Cerebellar cortex (tissue), 1 donor: ENCODE measurements around the gene B4GALT5.
"Not testable (repeated sequence)": the region's sequence is repeated elsewhere in the genome, so short reads cannot be mapped to it uniquely, and the experiment has no call there.

Source experiments
- DNase-seq: peaks from one replicate; pipeline ENCODE4 v3.0.0-alpha.2; 2015; ENCODE audit warnings: low spot score

Gene B4GALT5

DNA sequence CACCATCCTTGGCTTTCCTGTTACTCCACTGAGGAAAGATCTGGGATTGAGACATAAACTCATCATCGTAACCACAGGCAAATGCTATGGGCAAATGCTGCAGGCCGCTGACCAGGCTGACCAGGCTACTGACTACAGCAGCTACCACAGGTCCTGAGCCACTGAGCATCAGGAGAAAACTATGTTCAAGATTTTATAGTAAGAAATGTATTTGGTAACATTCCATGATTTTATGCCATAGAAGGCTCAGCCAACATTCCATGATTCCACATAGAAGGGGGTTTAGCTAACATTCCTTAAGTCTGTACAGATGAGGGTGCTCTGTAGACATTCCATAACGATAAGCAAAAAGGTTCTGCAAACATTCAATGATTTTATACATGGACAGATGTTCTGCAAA, 16.1 kb upstream of the B4GALT5 start:
- no peak for DNase-seq

DNA sequence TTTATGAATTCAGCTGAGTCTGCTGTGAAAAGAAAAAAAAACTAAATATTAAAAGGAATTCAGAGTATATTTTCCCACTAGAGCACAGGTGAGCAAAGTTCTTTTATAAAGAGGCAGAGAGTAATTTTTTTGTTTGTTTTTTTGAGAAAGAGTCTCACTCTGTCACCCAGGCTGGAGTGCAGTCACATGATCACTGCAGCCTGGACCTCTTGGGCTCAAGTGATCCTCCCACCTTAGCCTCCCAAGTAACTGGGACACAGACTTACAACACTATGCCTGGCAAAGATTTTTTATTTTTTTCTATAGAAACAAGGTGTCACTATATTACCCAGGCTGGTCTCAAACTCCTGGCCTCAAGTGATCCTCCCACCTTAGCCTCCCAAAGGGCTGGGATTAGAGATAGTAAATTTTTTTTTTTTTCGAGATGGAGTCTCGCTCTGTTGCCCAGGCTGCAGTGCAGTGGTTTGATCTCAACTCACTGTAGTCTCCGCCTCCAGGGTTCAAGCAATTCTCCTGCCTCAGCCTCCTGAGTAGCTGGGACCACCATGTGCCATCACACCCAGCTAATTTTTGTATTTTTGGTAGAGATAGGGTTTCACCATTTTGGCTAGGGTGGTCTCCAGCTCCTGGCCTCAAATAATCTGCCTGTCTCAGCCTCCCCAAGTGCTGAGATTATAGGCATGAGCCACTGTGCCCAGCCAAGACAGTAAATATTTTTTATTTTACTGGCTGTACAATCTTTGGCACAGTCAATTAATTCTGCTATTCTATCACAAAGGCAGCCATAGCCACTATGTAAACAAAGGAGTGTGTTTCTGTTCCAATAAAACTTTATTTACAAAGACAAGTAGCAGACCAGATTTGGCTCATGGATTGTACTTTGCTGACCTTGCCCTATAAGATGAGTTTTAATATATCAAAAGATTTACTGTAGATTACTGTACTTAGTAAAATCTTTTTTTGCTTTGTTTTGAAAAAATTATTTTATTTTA, 14.5 kb upstream of the B4GALT5 start:
- DNase-seq, result no peak

DNA sequence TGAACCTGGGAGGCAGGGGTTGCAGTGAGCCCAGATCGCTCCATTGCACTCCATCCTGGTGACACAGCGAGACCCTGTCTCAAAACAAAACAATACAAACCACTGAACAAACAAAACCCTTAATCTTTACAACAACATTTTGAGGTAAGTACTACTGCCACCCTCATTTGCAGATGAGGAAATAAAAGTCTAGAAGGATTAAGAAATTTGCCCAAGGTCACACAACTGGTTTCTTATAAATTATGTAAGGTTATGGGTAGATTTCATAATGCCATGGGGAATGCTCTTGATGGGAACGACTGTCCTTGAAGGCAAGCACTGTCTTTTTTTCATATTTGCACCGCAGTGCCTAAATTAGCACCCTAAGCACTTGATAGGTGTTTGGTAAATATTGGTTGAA, 13.8 kb upstream of the B4GALT5 start:
- DNase-seq, result no peak

DNA sequence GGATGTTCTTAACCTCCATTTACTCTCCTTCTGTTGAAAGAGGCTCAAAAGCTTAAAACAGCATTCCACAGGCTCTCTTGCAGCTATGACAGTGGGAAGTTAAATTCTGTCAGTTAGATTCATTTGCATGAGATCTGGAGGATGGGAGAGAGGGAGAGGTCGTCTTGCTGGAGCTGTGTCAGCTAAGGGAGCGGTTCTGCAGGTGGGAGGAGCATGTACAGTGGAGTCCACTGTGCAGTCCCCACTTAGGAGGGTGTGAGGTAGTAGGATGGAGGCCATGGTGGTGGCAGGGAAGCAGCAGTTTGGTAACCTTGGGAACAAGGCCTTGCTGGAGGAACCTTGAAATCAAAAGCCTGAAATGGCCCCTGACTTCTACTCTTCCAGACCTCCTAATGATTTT, 12.0 kb upstream of the B4GALT5 start:
- DNase-seq, result no peak

DNA sequence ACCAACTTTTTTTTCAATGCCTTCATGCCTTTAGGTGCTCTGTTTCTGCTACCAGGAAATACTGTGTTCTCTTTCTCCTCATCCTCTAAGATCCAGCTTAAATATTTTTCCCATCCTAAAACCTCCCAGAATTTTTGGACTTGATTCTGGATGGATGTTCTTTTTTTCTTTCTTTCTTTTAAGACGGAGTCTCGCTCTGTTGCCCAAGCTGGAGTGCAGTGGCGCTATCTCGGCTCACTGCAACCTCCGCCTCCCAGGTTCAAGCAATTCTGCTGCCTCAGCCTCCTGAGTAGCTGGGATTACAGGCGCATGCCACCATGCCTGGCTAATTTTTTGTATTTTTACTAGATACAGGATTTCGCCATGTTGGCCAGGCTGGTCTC, 11.5 kb upstream of the B4GALT5 start:
- not testable (repeated sequence) for DNase-seq

DNA sequence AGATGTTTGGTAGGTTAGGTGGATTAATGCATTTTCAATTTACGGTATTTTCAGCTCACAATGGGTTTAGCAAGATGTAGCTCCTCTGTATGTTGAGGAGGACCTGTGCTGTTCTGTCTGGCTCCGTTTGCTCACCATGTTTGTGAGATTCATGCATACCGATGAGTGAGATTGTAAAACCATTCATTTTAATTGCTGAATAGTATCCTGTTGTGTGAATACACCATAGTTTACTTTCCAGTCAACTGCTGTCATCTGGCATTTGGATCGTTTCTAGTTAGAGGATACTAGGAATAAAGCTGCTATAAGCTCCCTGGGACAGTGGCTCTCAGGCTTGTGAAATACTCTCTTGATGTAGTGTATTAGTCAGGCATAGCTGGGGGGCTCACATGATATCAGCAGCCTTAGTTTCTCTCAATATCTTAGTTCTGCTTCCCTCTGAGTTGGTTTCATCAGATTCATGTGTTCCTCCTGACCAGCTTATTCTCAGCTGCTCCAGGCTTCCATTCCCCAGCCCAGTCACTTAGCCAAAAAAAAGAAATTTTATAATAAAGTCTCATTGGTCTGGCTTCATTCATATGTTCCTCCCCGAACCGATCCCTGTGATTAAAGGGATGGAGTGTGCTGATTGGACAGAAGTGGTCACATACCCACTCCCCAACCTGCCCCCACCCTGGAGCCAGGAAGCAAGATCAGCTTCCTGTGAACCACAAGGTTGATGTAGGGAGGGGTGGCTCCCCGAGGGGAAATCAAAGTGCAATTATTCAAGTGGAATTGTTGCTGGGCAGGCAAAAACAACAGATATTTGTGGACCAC, 10.9 kb upstream of the B4GALT5 start:
- DNase-seq, result no peak

DNA sequence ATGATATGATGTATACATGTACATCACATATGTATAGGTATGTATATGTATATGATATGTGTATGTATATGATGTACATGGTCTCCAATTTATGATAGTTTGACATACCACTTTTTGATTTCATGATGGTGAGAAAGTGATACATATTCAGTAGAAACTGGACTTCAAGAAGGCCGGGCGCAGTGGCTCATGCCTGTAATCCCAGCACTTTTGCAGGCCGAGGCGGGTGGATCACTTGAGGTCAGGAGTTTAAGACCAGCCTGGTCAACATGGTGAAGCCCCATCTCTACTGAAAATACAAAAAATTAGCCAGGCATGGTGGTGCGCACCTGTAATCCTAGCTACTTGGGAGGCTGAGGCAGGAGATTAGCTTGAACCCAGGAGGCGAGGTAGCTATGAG, 10.1 kb upstream of the B4GALT5 start:
- DNase-seq, result not testable (repeated sequence)

DNA sequence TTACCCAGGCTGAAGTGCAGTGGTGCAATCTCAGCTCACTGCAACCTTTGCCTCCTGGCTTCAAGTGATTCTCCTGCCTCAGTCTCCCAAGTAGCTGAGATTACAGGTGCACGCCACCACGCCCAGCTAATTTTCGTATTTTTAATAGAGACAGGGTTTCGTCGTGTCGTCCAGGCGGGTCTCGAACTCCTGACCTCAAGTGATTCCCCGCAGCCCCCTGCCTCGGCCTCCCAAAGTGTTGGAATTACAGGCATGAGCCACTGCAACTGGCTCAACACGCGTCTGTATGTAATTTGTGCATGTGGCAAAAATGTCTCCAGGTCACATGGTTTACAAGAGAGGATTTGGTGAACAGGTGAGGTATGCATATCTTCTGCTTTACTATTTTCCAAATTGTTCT, 7.6 kb upstream of the B4GALT5 start:
- DNase-seq, result not testable (repeated sequence)

DNA sequence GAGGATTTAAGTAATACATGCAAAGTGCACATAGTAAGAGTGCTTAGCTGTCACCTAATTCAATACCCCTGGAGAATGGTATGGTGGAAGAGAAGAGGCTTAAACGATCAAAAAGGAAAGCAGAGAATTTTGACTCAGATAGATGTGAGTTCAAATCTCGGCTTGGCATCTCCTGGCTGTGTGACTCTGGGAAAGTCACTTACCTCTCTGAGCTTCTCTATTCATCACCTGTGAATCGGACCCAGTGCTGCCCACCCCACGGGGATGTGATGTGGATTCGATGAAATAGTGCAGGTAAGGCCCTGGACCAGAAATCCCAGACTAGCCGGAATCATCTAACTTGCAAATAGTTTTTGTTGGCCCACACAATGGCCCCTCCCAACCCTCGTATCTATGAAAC, 1.8 kb upstream of the B4GALT5 start:
- no peak for DNase-seq

DNA sequence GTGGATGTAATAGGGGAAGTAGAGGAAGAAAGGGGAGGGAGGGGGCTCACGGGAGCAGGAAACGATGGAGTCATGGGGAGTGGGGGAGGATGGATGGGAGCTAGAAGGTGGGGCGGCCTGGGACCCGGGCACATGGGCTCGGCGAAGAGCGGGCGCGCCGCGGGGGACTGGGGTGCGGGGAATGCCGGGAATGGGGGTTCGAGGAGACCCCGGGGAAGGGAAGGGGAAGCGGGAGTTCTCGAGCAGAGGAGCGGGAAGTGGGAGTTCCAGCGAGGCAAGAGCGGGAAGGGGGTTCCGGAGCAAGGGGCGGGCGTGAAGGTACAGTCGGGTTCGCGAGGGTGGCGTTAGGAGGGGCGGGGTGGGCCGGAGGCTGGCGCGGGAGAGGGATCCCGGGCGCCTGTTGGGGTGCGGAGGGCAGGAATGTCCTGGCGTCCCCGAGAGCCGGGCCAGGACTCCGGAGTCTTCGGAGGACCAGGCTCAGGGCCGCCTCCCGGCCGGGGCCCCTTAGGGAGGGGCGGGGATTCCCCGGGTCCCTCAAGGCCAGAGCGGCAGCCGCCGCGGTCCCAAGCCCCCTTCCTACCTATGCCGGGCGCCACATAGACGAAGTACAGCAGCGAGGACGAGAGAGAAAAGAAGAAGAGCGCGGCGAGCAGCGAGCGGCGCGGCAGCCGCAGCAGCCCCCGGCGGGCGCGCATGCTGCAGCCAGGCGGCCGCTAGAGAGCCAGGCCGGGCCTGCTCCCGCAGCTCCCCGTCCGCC, 504 bp downstream of the B4GALT5 start:
- DNase-seq, result peak; percentile 30

DNA sequence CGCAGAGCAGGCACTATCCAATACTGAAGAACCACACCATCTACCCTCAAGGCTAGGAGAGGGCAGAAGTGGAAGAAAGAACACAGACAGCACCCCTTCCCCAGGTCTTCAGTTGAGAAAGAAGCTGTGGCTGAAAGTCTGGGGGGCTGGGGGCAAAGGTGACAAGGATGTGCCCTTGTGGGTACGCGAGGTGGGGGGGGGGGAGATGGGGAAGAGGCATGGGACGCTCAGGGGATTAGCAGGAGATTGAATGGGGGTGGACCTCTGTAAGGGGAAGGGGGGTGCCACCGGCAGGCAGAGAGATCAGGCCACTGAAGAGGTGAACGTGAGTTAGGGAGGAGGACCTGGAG, 1.1 kb downstream of the B4GALT5 start:
- DNase-seq, result no peak

DNA sequence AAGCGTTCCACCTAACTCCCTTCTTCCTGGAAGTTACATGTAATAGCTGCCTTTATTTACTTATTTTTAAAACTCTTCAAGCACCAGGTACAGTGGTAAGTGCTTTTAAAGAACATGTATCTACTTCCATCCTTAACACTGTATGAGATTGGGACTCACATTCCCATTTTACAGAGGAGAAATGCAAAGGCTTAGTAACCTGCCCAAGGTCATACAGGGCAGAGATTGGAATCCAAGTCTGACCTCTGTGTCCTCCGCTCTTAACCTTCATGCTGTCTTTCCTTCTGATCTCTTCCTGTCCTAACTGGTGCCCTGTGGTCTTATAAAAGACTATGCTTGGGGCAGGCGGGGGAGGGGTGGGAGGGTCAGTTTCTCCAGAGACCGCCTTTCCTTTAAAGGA, 1.6 kb downstream of the B4GALT5 start:
- DNase-seq, result no peak

DNA sequence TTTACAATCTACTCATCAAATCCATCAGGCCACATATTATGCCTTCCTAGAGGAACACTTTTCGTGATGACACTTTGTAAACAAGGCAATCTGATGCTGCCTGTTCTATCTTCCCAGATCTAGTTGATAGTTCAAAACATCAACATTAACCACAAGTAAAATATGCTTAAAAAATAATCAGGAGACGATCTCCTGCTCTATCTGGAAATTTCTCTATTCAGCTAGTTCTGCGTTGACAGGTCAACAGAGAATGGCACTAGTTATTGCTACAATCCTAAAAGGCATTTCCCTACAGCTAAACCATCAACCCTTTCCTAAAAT, 2.1 kb downstream of the B4GALT5 start:
- no peak for DNase-seq

DNA sequence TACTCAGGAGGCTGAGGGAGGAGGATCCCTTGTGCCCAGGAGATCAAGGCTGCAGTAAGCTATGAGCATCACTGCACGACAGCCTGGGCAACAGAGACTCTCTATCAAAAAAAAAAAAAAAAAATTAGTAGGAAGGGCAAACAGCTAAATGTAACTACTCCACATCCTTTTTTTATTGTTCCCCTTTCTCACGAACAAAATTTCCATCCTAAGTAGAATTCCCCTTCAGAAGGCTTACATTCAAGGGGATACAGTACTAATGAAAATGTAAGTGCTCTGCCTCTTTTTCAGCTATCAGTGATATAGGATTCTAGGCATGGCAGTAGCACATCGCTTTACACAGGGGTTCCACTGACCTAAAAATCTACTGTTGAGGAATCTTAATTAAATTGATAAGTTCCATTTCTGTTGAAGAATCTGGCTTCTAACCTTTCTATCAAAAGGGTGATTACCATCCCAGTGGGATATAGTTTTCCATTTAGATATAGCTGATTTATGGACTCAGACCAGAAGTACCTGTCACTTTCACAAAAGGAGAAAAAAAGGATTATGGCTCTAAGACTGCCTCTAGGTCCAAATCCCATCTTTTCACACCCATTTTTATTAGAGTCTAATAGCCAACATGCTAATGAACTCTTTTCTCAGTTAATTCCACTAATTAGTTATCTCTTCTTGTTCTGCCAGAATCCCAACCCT, 2.6 kb downstream of the B4GALT5 start:
- no peak for DNase-seq

DNA sequence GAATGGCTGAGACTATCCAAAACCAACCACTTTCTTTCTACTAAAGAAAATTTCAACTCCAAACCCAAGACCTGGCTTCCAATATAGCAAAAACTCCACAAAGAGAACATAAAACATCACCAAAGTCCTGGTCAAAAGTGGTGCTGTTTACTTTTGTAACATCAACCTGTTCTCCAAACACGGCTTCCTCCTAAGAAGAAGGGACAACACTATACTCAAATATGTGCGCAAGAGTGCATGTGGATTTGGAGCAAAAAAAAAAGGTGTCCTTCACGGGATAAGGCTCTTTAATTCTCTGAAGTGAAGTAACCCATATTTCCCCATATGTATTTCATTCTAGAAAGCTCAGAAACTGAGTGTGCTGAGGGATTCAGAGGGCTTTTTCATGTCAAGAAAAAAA, 6.6 kb downstream of the B4GALT5 start:
- no peak for DNase-seq

DNA sequence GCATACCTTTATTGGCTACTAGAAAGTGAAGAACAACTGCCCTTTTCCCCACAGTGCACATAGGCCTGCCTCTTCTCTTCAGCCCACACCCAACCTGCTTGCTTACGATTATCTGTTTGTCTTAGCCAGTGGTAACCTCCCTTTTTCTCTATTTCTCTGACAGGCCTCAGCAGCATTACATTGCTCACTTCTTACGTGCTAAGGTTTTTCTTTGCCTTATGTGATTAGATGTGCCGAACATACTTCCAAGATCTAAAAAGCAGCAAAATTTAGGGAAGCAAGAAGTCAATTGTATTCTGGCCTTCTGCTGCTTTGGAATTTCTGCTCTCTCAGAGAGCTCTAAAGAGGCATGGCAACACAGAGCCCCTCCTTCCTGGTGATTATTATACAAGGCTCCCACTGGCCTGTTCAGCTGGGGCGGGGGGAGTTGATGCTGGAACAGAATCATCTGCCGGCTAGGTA, 7.0 kb downstream of the B4GALT5 start:
- DNase-seq, result no peak

DNA sequence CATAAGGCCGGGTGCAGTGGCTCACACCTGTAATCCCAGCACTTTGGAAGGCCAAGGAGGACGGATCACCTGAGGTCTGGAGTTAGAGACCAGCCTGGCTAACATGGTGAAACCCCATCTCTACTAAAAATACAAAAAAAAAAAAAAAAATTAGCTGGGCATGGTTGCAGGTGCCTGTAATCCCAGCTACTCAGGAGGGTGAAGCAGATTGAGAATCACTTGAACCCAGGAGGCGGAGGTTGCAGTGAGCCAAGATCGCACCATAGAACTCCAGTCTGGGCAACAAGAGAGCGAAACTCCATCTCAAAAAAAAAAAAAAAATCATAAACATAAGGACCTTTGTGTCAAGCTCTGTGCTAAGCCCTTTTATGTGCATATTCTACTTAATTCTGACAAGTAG, 7.8 kb downstream of the B4GALT5 start:
- not testable (repeated sequence) for DNase-seq

DNA sequence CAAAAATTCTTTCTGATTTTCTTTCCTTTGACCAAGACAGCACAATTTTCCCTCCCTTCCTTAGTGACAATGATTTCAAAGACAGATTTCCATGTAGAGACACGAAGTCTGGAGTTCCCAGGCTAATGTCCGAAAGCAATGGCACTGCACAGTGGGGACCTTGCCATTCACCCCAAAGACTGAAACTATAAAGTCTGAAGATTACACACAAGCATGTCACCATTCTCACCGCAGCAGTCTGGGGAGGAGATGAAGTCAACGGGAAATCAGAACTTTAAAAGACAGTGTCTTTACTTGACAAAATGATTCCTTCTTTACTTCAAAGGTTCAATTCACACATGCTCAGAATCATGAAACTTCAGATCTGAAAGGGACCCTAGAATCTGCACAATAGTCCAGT, 8.3 kb downstream of the B4GALT5 start:
- no peak for DNase-seq

DNA sequence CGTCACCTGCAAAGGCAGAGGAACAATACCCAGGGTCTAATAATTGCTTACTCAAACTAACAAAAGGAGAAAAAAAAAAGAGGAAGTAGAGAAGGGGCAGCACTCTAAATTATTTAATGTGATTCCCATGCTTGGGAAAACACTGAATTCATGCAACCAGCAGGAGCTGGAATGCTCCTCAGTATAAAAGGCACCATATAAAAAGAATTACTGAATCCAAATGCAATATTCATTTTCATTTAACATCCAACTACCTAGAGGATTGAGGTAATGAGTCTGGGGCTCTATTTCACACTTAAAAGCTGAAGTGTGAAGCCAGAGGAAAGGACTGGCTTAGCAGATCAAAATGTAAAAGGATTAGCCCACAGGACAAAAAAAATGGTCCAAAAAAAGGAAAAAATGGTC, 8.7 kb downstream of the B4GALT5 start:
- DNase-seq, result no peak

DNA sequence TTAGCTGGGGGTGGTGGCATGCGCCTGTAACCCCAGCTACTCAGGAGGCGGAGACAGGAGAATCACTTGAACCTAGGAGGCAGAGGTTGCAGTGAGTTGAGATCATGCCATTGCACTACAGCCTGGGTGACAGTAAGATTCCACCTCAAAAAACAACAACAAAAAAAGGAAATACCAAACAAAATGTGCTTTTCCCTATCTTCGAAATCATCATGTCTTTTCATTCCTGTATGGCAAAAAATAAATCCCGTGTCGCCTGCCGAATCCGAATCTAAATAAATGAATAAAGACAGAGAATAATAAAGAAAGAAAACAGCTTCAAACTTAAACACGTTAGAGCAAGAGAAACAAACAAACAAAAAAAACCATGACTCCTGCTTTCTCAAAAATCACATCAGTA, 11.8 kb downstream of the B4GALT5 start:
- no peak for DNase-seq

DNA sequence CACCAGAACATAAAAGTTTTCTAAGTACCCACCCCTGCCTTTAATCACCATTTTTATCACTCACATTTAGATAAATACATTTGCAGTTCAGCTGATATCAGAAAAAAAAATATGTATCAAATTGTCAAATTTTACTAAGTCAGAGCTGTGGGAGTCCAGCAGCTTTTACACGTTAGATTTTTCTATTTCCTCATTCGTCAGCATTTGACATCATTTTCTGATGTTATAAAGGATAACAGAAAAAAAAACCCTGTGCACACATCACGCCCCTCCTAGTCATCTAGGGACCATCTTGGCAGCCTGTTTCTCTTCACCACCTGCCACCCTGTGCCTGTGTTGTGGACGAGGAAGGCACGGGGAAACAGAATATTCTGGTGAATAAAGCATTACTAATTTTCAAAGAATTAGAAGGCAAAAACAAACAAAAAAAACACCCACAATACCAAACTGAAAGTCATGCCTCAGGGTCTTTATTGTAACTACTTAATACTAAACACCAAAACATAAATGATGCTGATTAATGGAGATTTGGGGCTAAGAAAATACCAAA, 12.4 kb downstream of the B4GALT5 start:
- peak; percentile 54 for DNase-seq
